Right lobe of liver (tissue), 4 donors: ENCODE measurements around the gene PNN.

Source experiments
- POLR2A ChIP-seq: fragments of 450-650 bp; IDR thresholded peaks from one replicate; pipeline ENCODE4 v1.6.1; 2017; ENCODE audit warnings: antibody characterized with exemption, mild to moderate bottlenecking
- TF ChIP-seq, protein P1 (sequence below), 4 donors: fragments of 200-600 bp in 3 of 4; fragments of 450-650 bp in 1 of 4; IDR thresholded peaks; one replicate each; pipeline versions ENCODE4 v1.5.1 to v1.8.0; 2016 to 2022; ENCODE audit warnings: antibody characterized with exemption in 4 of 4, mild to moderate bottlenecking in 2 of 4
- donor health status: DM: no; HTN: no; CAD: no.
- donor health status: DM: no; HTN: no; CAD: no.
- donor health status: DM: no; HTN: yes; CAD: no.

DNA sequence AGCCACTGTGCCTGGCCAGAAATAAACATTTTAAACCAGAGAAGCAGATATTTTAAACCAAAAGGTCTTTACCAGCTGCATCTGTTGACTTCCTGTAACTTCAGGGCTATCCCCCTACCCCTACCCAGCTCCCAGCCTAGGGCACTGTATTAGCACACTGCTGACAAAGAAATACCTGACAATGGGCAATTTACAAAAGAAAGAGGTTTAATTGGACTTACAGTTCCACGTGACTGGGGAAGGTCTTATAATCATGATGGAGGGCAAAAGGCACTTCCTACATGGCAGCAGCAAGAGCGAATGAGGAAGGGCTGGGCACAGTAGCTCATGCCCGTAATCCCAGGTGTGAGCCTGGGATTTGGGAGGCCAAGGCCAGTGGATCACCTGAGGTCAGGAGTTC lies 34.9 kb upstream of the PNN start:
- TF ChIP-seq, protein P1, sequence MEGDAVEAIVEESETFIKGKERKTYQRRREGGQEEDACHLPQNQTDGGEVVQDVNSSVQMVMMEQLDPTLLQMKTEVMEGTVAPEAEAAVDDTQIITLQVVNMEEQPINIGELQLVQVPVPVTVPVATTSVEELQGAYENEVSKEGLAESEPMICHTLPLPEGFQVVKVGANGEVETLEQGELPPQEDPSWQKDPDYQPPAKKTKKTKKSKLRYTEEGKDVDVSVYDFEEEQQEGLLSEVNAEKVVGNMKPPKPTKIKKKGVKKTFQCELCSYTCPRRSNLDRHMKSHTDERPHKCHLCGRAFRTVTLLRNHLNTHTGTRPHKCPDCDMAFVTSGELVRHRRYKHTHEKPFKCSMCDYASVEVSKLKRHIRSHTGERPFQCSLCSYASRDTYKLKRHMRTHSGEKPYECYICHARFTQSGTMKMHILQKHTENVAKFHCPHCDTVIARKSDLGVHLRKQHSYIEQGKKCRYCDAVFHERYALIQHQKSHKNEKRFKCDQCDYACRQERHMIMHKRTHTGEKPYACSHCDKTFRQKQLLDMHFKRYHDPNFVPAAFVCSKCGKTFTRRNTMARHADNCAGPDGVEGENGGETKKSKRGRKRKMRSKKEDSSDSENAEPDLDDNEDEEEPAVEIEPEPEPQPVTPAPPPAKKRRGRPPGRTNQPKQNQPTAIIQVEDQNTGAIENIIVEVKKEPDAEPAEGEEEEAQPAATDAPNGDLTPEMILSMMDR (IDR thresholded peaks at IDR 0.05) = no peak
- TF ChIP-seq POLR2A = no peak
